Neural cell (in vitro differentiated cells): Measurements from ENCODE around the gene CCDC174.

Experiments
- EP300 ChIP-seq: fragments of 450-650 bp; conservative IDR thresholded peaks from 2 replicates; pipeline ENCODE4 v1.6.1; 2014; ENCODE audit warnings: antibody characterized with exemption, mild to moderate bottlenecking, moderate library complexity; ENCODE audit not compliant: poor library complexity, severe bottlenecking
- EZH2 ChIP-seq: fragments of 200-600, 300-800 bp; shearing (Covaris generic), sonication (generic); IDR thresholded peaks from 2 replicates; pipeline ENCODE4 v1.6.1; 2014; ENCODE audit warnings: antibody characterized with exemption, low read length, borderline replicate concordance, mild to moderate bottlenecking; ENCODE audit not compliant: insufficient read depth, poor library complexity, severe bottlenecking
- POLR2AphosphoS5 ChIP-seq: IDR thresholded peaks from 2 replicates; pipeline ENCODE4 v1.6.1; 2012
- SMC3 ChIP-seq: fragments of 450-650 bp; conservative IDR thresholded peaks from 2 replicates; pipeline ENCODE4 v1.6.1; 2014; ENCODE audit warnings: antibody characterized with exemption, mild to moderate bottlenecking, moderate library complexity; ENCODE audit not compliant: poor library complexity
- TF ChIP-seq, protein P1 (sequence below): fragments of 450-650 bp; IDR thresholded peaks from 2 replicates; pipeline ENCODE4 v1.5.1; 2014; ENCODE audit warnings: antibody characterized with exemption, mild to moderate bottlenecking, moderate library complexity; ENCODE audit not compliant: poor library complexity, severe bottlenecking

DNA sequence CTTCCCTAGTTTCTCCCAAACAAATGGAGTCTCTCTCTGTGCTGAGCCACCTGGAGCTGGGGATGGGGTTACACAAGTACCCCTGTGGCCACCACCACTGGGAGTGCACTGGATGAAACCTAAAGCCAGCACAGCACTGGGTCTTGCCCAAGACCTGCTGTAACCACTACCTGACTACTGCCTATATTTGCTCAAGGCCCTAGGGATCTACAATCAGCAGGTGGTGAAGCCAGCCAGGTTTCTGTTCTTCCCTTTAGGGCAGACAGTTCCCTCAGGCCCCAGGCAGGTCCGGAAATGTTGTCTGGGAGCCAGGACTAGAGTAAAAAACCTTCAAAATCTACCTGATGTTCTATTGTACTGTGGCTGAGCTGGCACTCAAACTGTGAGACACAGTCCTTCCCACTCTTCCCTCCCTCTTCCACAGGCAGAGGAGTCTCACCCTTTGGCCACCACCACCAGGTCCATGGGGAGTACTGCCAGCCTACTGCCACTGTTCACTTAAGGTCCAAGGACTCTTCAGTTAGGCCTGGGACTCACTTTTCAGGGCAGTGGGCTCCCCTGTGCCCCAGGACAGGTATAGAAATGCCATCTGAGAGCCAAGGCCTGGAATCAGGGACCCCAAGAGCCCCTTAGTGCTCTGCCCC is 47.2 kb downstream of the CCDC174 start:
- TF ChIP-seq EP300, result no peak
- no peak for TF ChIP-seq POLR2AphosphoS5
- TF ChIP-seq, protein P1, sequence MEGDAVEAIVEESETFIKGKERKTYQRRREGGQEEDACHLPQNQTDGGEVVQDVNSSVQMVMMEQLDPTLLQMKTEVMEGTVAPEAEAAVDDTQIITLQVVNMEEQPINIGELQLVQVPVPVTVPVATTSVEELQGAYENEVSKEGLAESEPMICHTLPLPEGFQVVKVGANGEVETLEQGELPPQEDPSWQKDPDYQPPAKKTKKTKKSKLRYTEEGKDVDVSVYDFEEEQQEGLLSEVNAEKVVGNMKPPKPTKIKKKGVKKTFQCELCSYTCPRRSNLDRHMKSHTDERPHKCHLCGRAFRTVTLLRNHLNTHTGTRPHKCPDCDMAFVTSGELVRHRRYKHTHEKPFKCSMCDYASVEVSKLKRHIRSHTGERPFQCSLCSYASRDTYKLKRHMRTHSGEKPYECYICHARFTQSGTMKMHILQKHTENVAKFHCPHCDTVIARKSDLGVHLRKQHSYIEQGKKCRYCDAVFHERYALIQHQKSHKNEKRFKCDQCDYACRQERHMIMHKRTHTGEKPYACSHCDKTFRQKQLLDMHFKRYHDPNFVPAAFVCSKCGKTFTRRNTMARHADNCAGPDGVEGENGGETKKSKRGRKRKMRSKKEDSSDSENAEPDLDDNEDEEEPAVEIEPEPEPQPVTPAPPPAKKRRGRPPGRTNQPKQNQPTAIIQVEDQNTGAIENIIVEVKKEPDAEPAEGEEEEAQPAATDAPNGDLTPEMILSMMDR, result no peak
- TF ChIP-seq SMC3, result no peak
- TF ChIP-seq EZH2, result no peak
